Activated CD4-positive, alpha-beta T cell treated with anti-CD3 and anti-CD28 coated beads, Interleukin-2, amount 50 U/mL, for 1 hour (primary cell): ENCODE data around the gene BRINP3.
"Not testable (repeated sequence)": the region's sequence is repeated elsewhere in the genome, so short reads cannot be mapped to it uniquely, and the experiment has no call there.

Source experiments
- DNase-seq: peaks from one replicate; pipeline ENCODE4 v3.0.0-alpha.2; 2020

Gene BRINP3

GRCh38 chr1:190176776-190177175 is 300.9 kb downstream of the BRINP3 start:
- no peak for DNase-seq

GRCh38 chr1:190175320-190175719 is 302.3 kb downstream of the BRINP3 start:
- DNase-seq, result no peak

- no peak for DNase-seq
Measured at GRCh38 chr1:190172651-190173430, 304.8 kb downstream of the BRINP3 start.

GRCh38 chr1:190170321-190170720 is 307.3 kb downstream of the BRINP3 start:
- no peak for DNase-seq

GRCh38 chr1:190169311-190170067 is 308.2 kb downstream of the BRINP3 start:
- no peak for DNase-seq

GRCh38 chr1:190168893-190169280 is 308.8 kb downstream of the BRINP3 start:
- DNase-seq, result no peak

GRCh38 chr1:190168116-190168892 is 309.4 kb downstream of the BRINP3 start:
- DNase-seq, result no peak

GRCh38 chr1:190159146-190159545 is 318.5 kb downstream of the BRINP3 start:
- DNase-seq, result no peak

- DNase-seq, result no peak
Measured at GRCh38 chr1:190154744-190155143, 322.9 kb downstream of the BRINP3 start.

- DNase-seq, result no peak
Measured at GRCh38 chr1:190147616-190148015, 330.0 kb downstream of the BRINP3 start.

- no peak for DNase-seq
Measured at GRCh38 chr1:190144650-190145049, 333.0 kb downstream of the BRINP3 start.

- no peak for DNase-seq
Measured at GRCh38 chr1:190140644-190141043, 337.0 kb downstream of the BRINP3 start.

- no peak for DNase-seq
Measured at GRCh38 chr1:190138702-190139101, 339.0 kb downstream of the BRINP3 start.

GRCh38 chr1:190138266-190138665 is 339.4 kb downstream of the BRINP3 start:
- no peak for DNase-seq

- DNase-seq, result no peak
Measured at GRCh38 chr1:190129366-190129765, 348.3 kb downstream of the BRINP3 start.

GRCh38 chr1:190126728-190127127 is 350.9 kb downstream of the BRINP3 start:
- DNase-seq, result no peak

GRCh38 chr1:190124068-190124467 is 353.6 kb downstream of the BRINP3 start:
- DNase-seq, result no peak

GRCh38 chr1:190120564-190120963 is 357.1 kb downstream of the BRINP3 start:
- DNase-seq, result not testable (repeated sequence)

- no peak for DNase-seq
Measured at GRCh38 chr1:190119683-190120082, 358.0 kb downstream of the BRINP3 start.

GRCh38 chr1:190116921-190117320 is 360.7 kb downstream of the BRINP3 start:
- no peak for DNase-seq

- no peak for DNase-seq
Measured at GRCh38 chr1:190104961-190105360, 372.7 kb downstream of the BRINP3 start.

- DNase-seq, result no peak
Measured at GRCh38 chr1:190102757-190103326, 374.8 kb downstream of the BRINP3 start.

- no peak for DNase-seq
Measured at GRCh38 chr1:190101756-190102155, 375.9 kb downstream of the BRINP3 start.
